Ovary (tissue), 3 donors: ENCODE results near the gene GRIK5.

ENCODE experiments used
- EP300 ChIP-seq: sonication (generic); formaldehyde crosslinking; IDR thresholded peaks from one replicate; pipeline ENCODE4 v1.6.1; 2017; ENCODE audit warnings: antibody characterized with exemption
- POLR2A ChIP-seq: fragments of 450-650 bp; IDR thresholded peaks from one replicate; pipeline ENCODE4 v1.6.1; 2017; ENCODE audit warnings: antibody characterized with exemption, mild to moderate bottlenecking, moderate library complexity
- TF ChIP-seq, protein P1 (sequence below), 3 donors: fragments of 450-650 bp in 2 of 3; fragments of 200-600 bp in 1 of 3; IDR thresholded peaks; one replicate each; pipeline versions ENCODE4 v1.5.1 to v1.8.0; 2016 to 2022; ENCODE audit warnings: antibody characterized with exemption in 3 of 3, mild to moderate bottlenecking in 1 of 3
- donor health status: DM: no; HTN: no; CAD: no.

DNA sequence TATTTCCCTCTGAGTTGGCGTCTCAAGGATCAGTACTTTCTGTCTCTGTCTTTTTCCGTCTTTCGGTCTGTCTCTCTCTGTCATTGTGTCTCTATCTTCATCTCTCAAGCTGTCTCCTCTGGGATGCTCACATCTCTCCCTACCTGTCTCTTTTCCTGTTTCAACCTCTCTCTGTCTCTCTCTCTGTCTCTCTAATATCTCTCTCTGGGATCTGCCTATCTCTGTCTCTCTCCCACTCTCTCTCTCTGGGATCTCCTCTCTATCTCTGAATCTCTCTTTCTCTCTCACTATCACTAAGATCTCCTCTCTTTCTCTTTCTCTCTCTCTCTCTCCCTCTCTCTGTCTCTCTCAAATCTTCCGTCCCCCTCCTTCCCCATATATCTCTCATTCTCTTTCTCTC lies 80.0 kb downstream of the GRIK5 start:
- TF ChIP-seq, protein P1, sequence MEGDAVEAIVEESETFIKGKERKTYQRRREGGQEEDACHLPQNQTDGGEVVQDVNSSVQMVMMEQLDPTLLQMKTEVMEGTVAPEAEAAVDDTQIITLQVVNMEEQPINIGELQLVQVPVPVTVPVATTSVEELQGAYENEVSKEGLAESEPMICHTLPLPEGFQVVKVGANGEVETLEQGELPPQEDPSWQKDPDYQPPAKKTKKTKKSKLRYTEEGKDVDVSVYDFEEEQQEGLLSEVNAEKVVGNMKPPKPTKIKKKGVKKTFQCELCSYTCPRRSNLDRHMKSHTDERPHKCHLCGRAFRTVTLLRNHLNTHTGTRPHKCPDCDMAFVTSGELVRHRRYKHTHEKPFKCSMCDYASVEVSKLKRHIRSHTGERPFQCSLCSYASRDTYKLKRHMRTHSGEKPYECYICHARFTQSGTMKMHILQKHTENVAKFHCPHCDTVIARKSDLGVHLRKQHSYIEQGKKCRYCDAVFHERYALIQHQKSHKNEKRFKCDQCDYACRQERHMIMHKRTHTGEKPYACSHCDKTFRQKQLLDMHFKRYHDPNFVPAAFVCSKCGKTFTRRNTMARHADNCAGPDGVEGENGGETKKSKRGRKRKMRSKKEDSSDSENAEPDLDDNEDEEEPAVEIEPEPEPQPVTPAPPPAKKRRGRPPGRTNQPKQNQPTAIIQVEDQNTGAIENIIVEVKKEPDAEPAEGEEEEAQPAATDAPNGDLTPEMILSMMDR (IDR thresholded peaks at IDR 0.05), result no peak
- TF ChIP-seq POLR2A (no peak), EP300 (no peak)
